HG03097 (cell line): ENCODE results near the gene RAB19.
"Not testable (repeated sequence)": the region's sequence is repeated elsewhere in the genome, so short reads cannot be mapped to it uniquely, and the experiment has no call there.

Experiments used
- ATAC-seq: cut with Tn5 transposase; IDR thresholded peaks from one replicate; pipeline ENCODE4 v1.9.1; 2021; ENCODE audit not compliant: unreplicated experiment, low FRiP score

Gene RAB19

DNA sequence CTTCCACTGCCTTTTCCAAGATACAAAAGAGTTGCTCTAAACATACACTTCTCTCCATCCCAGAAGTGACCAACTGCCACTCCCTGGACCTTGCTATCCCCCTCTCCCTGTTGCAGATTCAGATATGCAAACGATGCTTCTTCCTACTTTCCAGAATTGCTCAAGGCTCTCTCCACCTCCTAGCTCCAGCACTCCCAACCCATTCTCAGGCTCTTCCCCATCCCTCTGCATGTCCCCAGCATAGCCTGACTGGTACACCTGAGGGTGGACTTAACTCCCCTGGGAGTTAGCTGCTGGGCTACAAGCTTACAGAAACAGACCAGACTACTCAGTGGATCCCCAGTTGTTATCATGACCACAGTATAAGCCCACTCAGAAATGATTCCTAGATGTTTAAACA, 47.9 kb downstream of the RAB19 start:
- no peak for ATAC-seq

GRCh38 chr7:140453273-140453672, 49.4 kb downstream of the RAB19 start:
- no peak for ATAC-seq

- ATAC-seq: not testable (repeated sequence)
Observed at GRCh38 chr7:140453785-140454656, 50.2 kb downstream of the RAB19 start.

DNA sequence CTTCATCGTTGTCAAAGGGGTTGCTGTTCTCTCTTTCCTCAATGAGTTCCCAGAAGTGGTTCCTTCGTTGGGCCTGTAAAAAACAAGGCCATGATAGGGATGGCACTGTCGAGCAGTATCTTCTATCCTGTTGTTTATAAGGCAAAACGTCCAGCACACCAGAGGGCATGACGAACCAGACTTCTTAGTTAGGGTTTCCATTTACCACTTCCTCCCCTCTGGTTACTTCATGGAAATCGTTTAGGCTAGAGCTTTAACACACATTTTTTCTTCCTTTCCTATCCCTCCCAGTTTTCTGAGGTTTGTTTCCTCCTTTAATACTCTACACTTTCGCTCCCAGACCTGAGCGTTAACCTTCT, 50.8 kb downstream of the RAB19 start:
- no peak for ATAC-seq

DNA sequence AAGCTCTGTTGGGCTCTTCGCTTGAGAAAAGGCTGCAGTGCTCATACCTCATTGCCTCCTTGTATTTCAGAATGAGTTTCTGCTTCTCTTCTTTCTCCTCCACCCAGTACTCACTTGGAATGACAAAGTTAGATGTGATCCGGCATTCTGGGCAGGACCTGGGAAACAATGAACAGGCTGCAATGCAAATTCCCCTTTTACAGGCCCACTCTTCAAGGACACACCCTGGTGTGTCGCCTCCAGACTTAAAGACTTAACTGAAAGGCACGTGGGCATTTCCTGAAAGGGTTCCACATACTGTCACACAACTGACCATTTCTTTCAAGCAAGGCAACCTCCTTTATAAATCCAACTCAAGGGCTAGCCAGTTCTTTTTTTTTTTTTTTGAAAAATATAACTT, 51.9 kb downstream of the RAB19 start:
- ATAC-seq: no peak

- ATAC-seq: no peak
Observed at GRCh38 chr7:140456551-140457051, 52.7 kb downstream of the RAB19 start.

- no peak for ATAC-seq
Observed at GRCh38 chr7:140458201-140458600, 54.3 kb downstream of the RAB19 start.

DNA sequence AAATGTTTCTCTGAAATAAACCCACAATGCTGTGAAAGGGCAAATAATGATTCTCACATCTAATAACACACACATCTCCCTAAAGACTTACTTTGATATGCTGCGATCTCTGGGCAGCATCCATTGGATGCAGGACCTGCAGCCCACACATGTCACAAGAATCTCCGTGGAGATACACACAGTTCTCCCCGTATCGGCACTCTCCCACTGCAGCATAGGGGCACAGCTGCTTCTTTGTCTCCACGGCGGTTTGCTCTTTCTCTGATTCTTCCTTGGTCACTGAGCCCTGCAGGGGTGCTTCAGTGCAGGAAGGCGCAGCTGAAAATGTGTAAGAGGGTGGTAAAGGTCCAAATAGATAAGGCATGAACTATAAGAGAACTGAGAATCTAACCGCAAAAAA, 55.1 kb downstream of the RAB19 start:
- no peak for ATAC-seq

DNA sequence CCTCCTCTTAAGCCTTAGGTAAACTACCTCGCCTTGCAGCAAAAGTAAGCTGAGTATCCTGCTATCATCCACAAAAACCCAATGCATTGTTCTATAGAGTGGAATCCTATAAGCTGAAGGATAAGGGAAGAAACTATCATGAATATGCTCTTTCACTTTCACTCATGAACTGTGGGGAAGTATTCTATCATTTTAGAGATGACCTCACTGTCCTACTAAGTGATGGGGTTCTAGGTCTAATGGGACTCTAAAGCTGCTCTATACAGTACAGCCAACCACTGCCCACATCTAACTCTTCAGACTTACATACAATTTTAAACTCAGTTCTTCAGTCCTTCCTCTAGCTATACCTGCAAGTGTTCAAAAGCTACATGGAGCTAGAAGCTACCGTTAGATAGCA, 59.3 kb downstream of the RAB19 start:
- ATAC-seq: no peak

GRCh38 chr7:140475747-140476333, 72.0 kb downstream of the RAB19 start:
- no peak for ATAC-seq

GRCh38 chr7:140476698-140477261, 72.9 kb downstream of the RAB19 start:
- ATAC-seq: no peak
